ENCODE measurements around the gene PAPOLA. TPM values are rescaled to one million over a fixed set of nuclear protein-coding genes. Genes with fewer than 3 reads are reported as not detected.

PAPOLA gene
- total and polyA plus RNA-seq, 2 experiments from 2014 or later: 198 to 237 TPM

DNA sequence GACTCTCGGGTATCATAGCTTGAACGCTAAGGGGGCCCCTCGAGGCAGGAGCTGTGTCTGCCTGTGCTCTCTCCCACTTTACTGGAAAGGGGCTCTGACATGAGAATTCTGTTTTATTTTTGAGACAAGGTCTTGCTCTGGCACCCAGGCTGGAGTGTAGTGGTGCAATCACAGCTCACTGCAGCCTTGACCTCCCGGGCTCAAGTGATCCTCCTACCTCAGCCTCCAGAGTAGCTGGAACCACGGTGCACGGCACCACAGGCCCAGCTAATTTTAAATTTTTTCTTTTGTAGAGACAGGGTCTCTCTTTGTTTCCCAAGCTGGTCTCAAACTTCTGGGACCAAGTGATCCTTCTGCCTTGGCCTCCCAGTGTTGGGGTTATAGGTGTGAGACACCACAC lies 77.7 kb downstream of the PAPOLA start:
- H3K27ac ChIP-seq (ENCODE audit: low read depth): no peak overlapping the region
- no peaks in the 10 kb centered on the region for H3K36me3 ChIP-seq (ENCODE audit: insufficient read depth)
- H3K79me2 ChIP-seq (replicated peaks; ENCODE audit: insufficient read depth): no peaks in the 10 kb centered on the region
- peaks cover 14% of the 10 kb centered on the region for H3K4me1 ChIP-seq (ENCODE audit: insufficient read depth)
- Mint-ChIP-seq H3K36me3 (ENCODE audit: low read depth) (no peaks in the 10 kb centered on the region), H3K9me3 (no peaks in the 10 kb centered on the region; the same call in 2 of the 3 replicates), H3K4me1 (peaks cover 21% of the 10 kb centered on the region), H3K27me3 (ENCODE audit: insufficient read depth, low read depth, poor library complexity) (peaks cover 7% of the 10 kb centered on the region), H3K4me3 (no peak overlapping the region), H3K27ac (no peak overlapping the region)
- H4K20me1 ChIP-seq (replicated peaks; ENCODE audit: insufficient read depth): no peaks in the 10 kb centered on the region
- ATAC-seq: no peak
- H3F3A ChIP-seq (replicated peaks; ENCODE audit: low read depth): 0 out of 2 replicates have a peak, but pooled peaks cover 2% of the 10 kb centered on the region
- H2AFZ ChIP-seq: no peak overlapping the region
- no peak overlapping the region for H3K4me2 ChIP-seq
- TF ChIP-seq POLR2AphosphoS5 (IDR thresholded peaks at IDR 0.05; ENCODE audit: low read depth): no peak
- H3K4me3 ChIP-seq: no peak overlapping the region
- no peak for DNase-seq (ENCODE audit: low spot score)
- no peaks in the 10 kb centered on the region for H3K27me3 ChIP-seq (ENCODE audit: insufficient read depth)
- H3K9me2 ChIP-seq (ENCODE audit: insufficient read depth): no peaks in the 10 kb centered on the region

DNA sequence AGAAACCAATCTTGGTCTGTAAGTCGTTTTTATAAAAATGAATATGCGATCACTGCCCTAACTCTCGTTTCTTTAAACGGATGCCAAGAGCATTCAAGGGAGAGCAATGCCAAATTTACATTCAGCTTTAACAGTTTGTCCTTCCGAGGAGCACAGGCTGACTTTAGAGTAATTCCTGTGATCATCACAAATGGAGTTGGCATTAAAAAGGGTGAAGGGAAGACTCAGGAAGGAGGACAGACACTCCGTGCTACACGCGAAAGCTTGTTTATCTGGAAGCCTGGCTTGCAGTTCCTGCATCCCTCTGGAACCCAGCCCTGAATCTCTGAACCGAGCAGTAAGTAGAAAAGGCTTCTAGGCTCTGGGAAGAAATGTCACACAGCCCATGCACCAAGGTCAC lies 78.4 kb downstream of the PAPOLA start:
- Mint-ChIP-seq H3K36me3 (ENCODE audit: low read depth) (no peaks in the 10 kb centered on the region), H3K9me3 (no peaks in the 10 kb centered on the region; the same call in 2 of the 3 replicates), H3K4me1 (peaks cover 28% of the 10 kb centered on the region), H3K4me3 (no peak overlapping the region), H3K27ac (no peak overlapping the region), H3K27me3 (ENCODE audit: insufficient read depth, low read depth, poor library complexity) (peaks cover 7% of the 10 kb centered on the region)
- H3K4me3 ChIP-seq: no peak overlapping the region
- H3K27ac ChIP-seq (ENCODE audit: low read depth): no peak overlapping the region
- 0 out of 2 replicates have a peak, but pooled peaks cover 2% of the 10 kb centered on the region for H3F3A ChIP-seq (replicated peaks; ENCODE audit: low read depth)
- no peaks in the 10 kb centered on the region for H4K20me1 ChIP-seq (replicated peaks; ENCODE audit: insufficient read depth)
- H3K27me3 ChIP-seq (ENCODE audit: insufficient read depth): no peaks in the 10 kb centered on the region
- H3K4me1 ChIP-seq (ENCODE audit: insufficient read depth): peaks cover 19% of the 10 kb centered on the region
- no peaks in the 10 kb centered on the region for H3K79me2 ChIP-seq (replicated peaks; ENCODE audit: insufficient read depth)
- no peaks in the 10 kb centered on the region for H3K9me2 ChIP-seq (ENCODE audit: insufficient read depth)
- H2AFZ ChIP-seq: no peak overlapping the region
- no peak overlapping the region for H3K4me2 ChIP-seq
- DNase-seq (ENCODE audit: low spot score) (no peak), ATAC-seq (no peak)
- no peaks in the 10 kb centered on the region for H3K36me3 ChIP-seq (ENCODE audit: insufficient read depth)
- TF ChIP-seq CREB1 (CRISPR knock-in tag; IDR thresholded peaks at IDR 0.05; ENCODE audit: low read depth) (no peak), ETS1 (IDR thresholded peaks at IDR 0.05) (no peak), POLR2AphosphoS5 (IDR thresholded peaks at IDR 0.05; ENCODE audit: low read depth) (no peak), CTCF (conservative IDR thresholded peaks at IDR 0.05; ENCODE audit: low read depth in 2 of 2) (no peak), JUNB (IDR thresholded peaks at IDR 0.05; ENCODE audit: unreplicated experiment) (no peak), ZNF462 (CRISPR knock-in tag; IDR thresholded peaks at IDR 0.05) (no peak), REST (IDR thresholded peaks at IDR 0.05; ENCODE audit: unreplicated experiment) (no peak), STAT1 (IDR thresholded peaks at IDR 0.05; ENCODE audit: unreplicated experiment) (no peak), ZNF114 (CRISPR knock-in tag; IDR thresholded peaks at IDR 0.05) (no peak), NANOG (IDR thresholded peaks at IDR 0.05; ENCODE audit: borderline replicate concordance) (no peak)

Measured in GM23338 (cell line).